Common myeloid progenitor, CD34-positive (primary cell): ENCODE measurements around the gene TAF10.

Source experiments
- CTCF ChIA-PET: fragments of 350-600 bp; sonication (Branson Sonifier 250); formaldehyde crosslinking; loops from one replicate; lab custom pipeline; 2021; ENCODE audit warnings: antibody characterized with exemption; lab: Charles Lee
- POLR2A ChIA-PET: fragments of 350-600 bp; sonication (Branson Sonifier 250); formaldehyde crosslinking; loops from one replicate; lab custom pipeline; 2021; ENCODE audit warnings: antibody characterized with exemption; lab: Charles Lee
- DNase-seq, 3 donors: peaks; one replicate each; pipeline versions ENCODE4 v3.0.0 to v3.0.0-alpha.2; 2013
- H3K27ac ChIP-seq, 2 experiments: 1 replicate in 1 of 2; 2 replicates in 1 of 2; pipeline ENCODE4 v1.7.0; 2013; ENCODE audit warnings: inconsistent platforms in 2 of 2, low read length in 2 of 2, mild to moderate bottlenecking in 2 of 2, low read depth in 1 of 2, moderate library complexity in 1 of 2; ENCODE audit not compliant: severe bottlenecking in 2 of 2, insufficient read depth in 1 of 2, poor library complexity in 1 of 2
- H3K27me3 ChIP-seq, 5 experiments: replicated peaks in 2 of 5; 1 replicate in 3 of 5; 2 replicates in 2 of 5; pipeline versions ENCODE4 v1.6.1 to v1.7.0; 2013; ENCODE audit warnings: low read length in 4 of 5, mild to moderate bottlenecking in 2 of 5, moderate library complexity in 2 of 5, inconsistent platforms in 1 of 5; ENCODE audit not compliant: insufficient read depth in 5 of 5, control insufficient read depth in 4 of 5
- H3K36me3 ChIP-seq, 4 experiments: 1 replicate in 2 of 4; 2 replicates in 2 of 4; pipeline versions ENCODE4 v1.6.1 to v1.7.0; 2013; ENCODE audit warnings: low read length in 3 of 4, control low read depth in 1 of 4, mild to moderate bottlenecking in 1 of 4; ENCODE audit not compliant: control insufficient read depth in 4 of 4, insufficient read depth in 4 of 4
- H3K4me1 ChIP-seq, 4 experiments: 1 replicate in 3 of 4; 2 replicates in 1 of 4; pipeline versions ENCODE4 v1.6.1 to v1.7.1; 2013; ENCODE audit warnings: low read length in 3 of 4, mild to moderate bottlenecking in 3 of 4, control low read depth in 1 of 4, inconsistent platforms in 1 of 4, moderate library complexity in 1 of 4; ENCODE audit not compliant: control insufficient read depth in 4 of 4, insufficient read depth in 4 of 4; ENCODE audit errors: control extremely low read depth in 1 of 4
- H3K4me3 ChIP-seq, 7 experiments: 1 replicate in 4 of 7; 2 replicates in 3 of 7; pipeline versions ENCODE4 v1.5.1 to v1.7.0; 2013; ENCODE audit warnings: mild to moderate bottlenecking in 7 of 7, low read length in 6 of 7, moderate library complexity in 6 of 7, inconsistent platforms in 2 of 7, low read depth in 2 of 7, control low read depth in 1 of 7; ENCODE audit not compliant: insufficient read depth in 4 of 7, control insufficient read depth in 1 of 7; ENCODE audit errors: extremely low read depth in 1 of 7
- H3K9me3 ChIP-seq, 5 experiments: 1 replicate in 4 of 5; 2 replicates in 1 of 5; pipeline versions ENCODE4 v1.6.1 to v1.7.1; 2013; ENCODE audit warnings: low read length in 4 of 5, mild to moderate bottlenecking in 2 of 5, inconsistent platforms in 1 of 5, low read depth in 1 of 5, moderate library complexity in 1 of 5; ENCODE audit not compliant: control insufficient read depth in 4 of 5, insufficient read depth in 2 of 5; ENCODE audit errors: control extremely low read depth in 1 of 5
- WGBS: methylation state at CpG from one replicate; pipeline ENCODE4 v1.1.5; 2013; ENCODE audit not compliant: insufficient coverage; 5-methylcytosine and 5-hydroxymethylcytosine counted together

Gene TAF10

GRCh38 chr11:6655790-6656583, 44.0 kb upstream of the TAF10 start, which contains the start of gene DCHS1:
DCHS1 (minus strand) TSS chr11:6655809; CDS start chr11:6641613, 14,196 bp downstream.
- peak in 1 of 3 donors; percentile 27 for DNase-seq
- H3K27me3 ChIP-seq = peaks cover 0 to 19% (median 8%) of the 10 kb centered on the region in 5 experiments
- ChIA-PET CTCF (interaction anchor here (1.0 kb wide), 1 partner anchor 25 kb away, joined by 3 read pairs; no protein-coding TSS in a partner anchor), POLR2A (no interaction called here)
- peak within 1 kb of the TSS; percentile 19 to 86 (median 61) for H3K4me3 ChIP-seq
- H3K9me3 ChIP-seq = no peaks in the 10 kb centered on the region
- H3K27ac ChIP-seq = no peak within 1 kb of the TSS
- H3K4me1 ChIP-seq = peaks cover 0 to 13% (median 8%) of the 10 kb centered on the region in 4 experiments
- WGBS = 10% methylated on average over 27 of the region's 56 CpGs
- H3K36me3 ChIP-seq = no peaks in the 10 kb centered on the region

DNA sequence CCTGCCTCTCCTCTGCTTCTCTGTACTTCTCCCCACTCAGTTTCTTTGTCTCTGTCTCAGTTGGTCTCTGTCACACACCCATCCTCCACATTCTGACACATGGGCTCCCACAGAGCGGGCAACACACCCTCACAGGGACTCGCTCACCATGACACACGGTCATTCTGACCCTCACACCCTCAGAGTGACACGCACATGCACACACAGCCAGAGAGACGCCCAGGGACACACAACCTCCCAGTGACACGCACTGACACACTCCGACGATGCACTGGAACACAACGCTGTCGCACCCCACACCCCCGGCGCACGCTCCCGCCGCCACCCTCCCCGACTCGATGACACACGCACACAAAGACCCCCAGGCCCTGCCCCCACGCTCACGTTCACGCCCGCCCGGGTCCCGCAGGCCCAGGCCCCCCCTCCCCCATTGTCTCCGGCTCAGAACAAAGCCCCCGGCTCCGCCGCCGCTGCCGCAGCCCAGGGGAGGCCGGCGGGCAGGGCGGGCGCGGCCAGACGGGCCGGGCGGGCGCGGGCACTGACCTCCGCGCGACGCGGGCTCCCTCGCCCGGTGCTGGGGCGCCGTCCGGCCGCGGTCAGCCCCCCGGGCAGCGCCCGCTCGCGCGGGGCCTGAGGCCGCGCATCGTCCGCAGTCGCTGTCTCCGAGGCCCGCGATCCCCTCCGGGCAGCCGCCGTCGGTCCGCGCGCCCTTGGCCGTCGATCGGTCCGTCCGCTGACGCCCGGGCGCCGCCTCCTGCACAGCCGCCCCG, 43.2 kb upstream of the TAF10 start:
- CTCF ChIA-PET = interaction anchor here (1.9 kb wide), 1 partner anchor 37 kb away, joined by 9 read pairs; the partner anchor contains the start of gene TPP1
- peak overlapping the region; percentile 19 to 83 (median 55) for H3K4me3 ChIP-seq
- H3K36me3 ChIP-seq = no peaks in the 10 kb centered on the region
- H3K4me1 ChIP-seq = peaks cover 0 to 13% (median 8%) of the 10 kb centered on the region in 4 experiments
- peaks cover 0 to 19% (median 8%) of the 10 kb centered on the region in 5 experiments for H3K27me3 ChIP-seq
- WGBS = 4% methylated on average over 42 of the region's 84 CpGs
- H3K9me3 ChIP-seq = no peaks in the 10 kb centered on the region
- DNase-seq = peak in 2 of 3 donors; percentile 42 to 59
- POLR2A ChIA-PET = no interaction called here
- no peak overlapping the region for H3K27ac ChIP-seq

DNA sequence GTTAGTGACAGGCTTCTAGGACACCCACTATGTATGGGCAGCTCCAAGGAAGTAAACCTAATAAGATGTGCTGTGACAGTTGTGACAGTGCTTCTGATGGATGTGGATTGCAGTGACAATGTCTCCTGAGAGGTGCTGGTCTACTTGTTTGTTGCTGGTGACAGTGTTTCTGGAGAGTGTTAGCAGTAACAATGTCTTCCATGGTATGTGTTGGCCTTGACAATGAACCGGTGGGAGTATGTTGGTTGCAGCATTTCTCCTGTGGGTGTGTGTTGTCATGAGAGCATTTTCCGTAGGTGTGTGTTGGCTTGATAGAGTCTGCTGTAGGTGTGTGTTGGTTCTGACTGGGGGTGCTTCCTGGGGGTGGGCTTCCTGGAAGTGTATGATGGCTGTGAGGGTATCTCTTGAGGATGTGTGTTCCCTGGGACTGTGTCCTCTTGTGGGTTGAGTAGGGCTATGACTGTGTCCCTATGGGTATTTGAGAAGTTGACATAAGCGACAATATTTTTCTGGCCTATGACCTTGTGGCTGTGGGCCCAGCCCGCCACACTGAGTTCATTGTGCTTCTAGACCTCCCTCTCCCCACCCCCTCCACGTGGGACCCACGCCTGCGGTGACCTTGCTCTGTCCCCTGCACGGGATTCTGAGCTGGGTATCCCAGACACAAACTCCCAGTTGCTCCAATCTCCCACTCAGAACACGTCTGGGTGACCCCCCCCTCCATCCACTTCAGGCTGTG, 42.4 kb upstream of the TAF10 start:
- Histone ChIP-seq H3K4me3 (peak overlapping the region in 5 of 7 experiments; percentile 39 to 83 (median 61)), H3K27ac (no peak overlapping the region), H3K4me1 (peaks cover 0 to 13% (median 8%) of the 10 kb centered on the region in 4 experiments), H3K36me3 (no peaks in the 10 kb centered on the region), H3K9me3 (no peaks in the 10 kb centered on the region), H3K27me3 (peaks cover 0 to 19% (median 8%) of the 10 kb centered on the region in 5 experiments)
- POLR2A ChIA-PET = no interaction called here
- CTCF ChIA-PET = interaction anchor here (1.3 to 2.1 kb wide), 3 partner anchors 13 to 36 kb away, joined by 4 to 9 read pairs (median 6); partner anchors contain the start of genes MRPL17 and TPP1
- 89% methylated on average over 8 of the region's 9 CpGs for WGBS
- no peak for DNase-seq

DNA sequence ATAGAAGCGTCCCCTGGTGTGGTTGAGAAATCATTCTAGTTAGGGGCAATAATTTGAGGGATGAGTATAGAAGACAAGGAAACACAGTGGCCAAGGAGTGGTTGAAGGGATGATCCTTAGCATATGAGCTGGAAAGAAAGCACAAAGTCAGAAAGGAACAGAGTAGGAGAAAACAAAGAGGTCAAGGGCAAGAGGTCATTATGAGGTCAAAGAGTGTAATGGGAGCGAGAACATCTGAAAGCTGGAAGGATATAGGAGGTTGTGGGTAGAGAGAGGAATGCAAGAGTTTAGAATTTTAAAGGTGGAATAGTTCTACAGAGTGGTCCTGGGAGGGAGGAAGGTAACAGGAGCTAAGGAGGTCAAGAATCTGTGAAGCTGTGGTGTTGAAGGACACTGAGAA, 41.6 kb upstream of the TAF10 start:
- H3K9me3 ChIP-seq = no peaks in the 10 kb centered on the region
- H3K27ac ChIP-seq = no peak overlapping the region
- no peak for DNase-seq
- ChIA-PET POLR2A (no interaction called here), CTCF (interaction anchor here (1.3 to 2.1 kb wide), 3 partner anchors 14 to 35 kb away, joined by 4 to 9 read pairs (median 6); partner anchors contain the start of genes MRPL17 and TPP1)
- H3K27me3 ChIP-seq = peaks cover 0 to 19% (median 8%) of the 10 kb centered on the region in 5 experiments
- 100% methylated on average over 2 of the region's 2 CpGs for WGBS
- no peak overlapping the region for H3K4me3 ChIP-seq
- H3K36me3 ChIP-seq = no peaks in the 10 kb centered on the region
- H3K4me1 ChIP-seq = peaks cover 0 to 13% (median 8%) of the 10 kb centered on the region in 4 experiments

- CTCF ChIA-PET = interaction anchor here (1.5 to 2.1 kb wide), 2 partner anchors 15 to 29 kb away, joined by 3 to 6 read pairs; no protein-coding TSS in a partner anchor
These were observed 41.1 kb upstream of the TAF10 start for GRCh38 chr11:6653097-6653496.

GRCh38 chr11:6652182-6652581, 40.2 kb upstream of the TAF10 start:
- POLR2A ChIA-PET = no interaction called here
- 61% methylated on average over 3 of the region's 3 CpGs for WGBS
- CTCF ChIA-PET = interaction anchor here (0.9 to 2.1 kb wide), 5 partner anchors 11 to 34 kb away, joined by 3 to 6 read pairs (median 5); no protein-coding TSS in a partner anchor
- Histone ChIP-seq H3K9me3 (no peaks in the 10 kb centered on the region), H3K4me1 (peaks cover 2 to 21% (median 18%) of the 10 kb centered on the region in 4 experiments), H3K27ac (no peak overlapping the region), H3K4me3 (no peak overlapping the region), H3K27me3 (peaks cover 0 to 18% (median 8%) of the 10 kb centered on the region in 5 experiments), H3K36me3 (no peaks in the 10 kb centered on the region)
- DNase-seq = no peak

More at GRCh38 chr11:6653097-6653496, 41.1 kb upstream of the TAF10 start:
- H3K9me3 ChIP-seq = no peaks in the 10 kb centered on the region
- no peak overlapping the region for H3K27ac ChIP-seq
- H3K36me3 ChIP-seq = no peaks in the 10 kb centered on the region
- DNase-seq = no peak
- POLR2A ChIA-PET = no interaction called here
- peaks cover 0 to 13% (median 10%) of the 10 kb centered on the region in 4 experiments for H3K4me1 ChIP-seq
- WGBS = 100% methylated on average over 1 of the region's 1 CpG
- H3K27me3 ChIP-seq = peaks cover 0 to 19% (median 8%) of the 10 kb centered on the region in 5 experiments
- H3K4me3 ChIP-seq = no peak overlapping the region
